PC-3 (cell line): Measurements from ENCODE around the gene SEMA3F.

Experiments used
- CTCF ChIP-seq: fragments of 300-600 bp; sonication (generic); conservative IDR thresholded peaks from 2 replicates; pipeline ENCODE4 v1.5.1; 2017; ENCODE audit warnings: antibody characterized with exemption, low read depth, mild to moderate bottlenecking, low read length
- EZH2 ChIP-seq: fragments of 300-600 bp; sonication (generic); IDR thresholded peaks from one replicate; pipeline ENCODE4 v1.6.1; 2017; ENCODE audit warnings: antibody characterized with exemption, mild to moderate bottlenecking, low read length; ENCODE audit not compliant: unreplicated experiment
- EZH2phosphoT487 ChIP-seq: fragments of 300-600 bp; sonication (generic); IDR thresholded peaks from 2 replicates; pipeline ENCODE4 v1.6.1; 2018; ENCODE audit warnings: mild to moderate bottlenecking, antibody characterized with exemption, low read length, borderline replicate concordance

- TF ChIP-seq CTCF: no peak
- no peak for TF ChIP-seq EZH2
- TF ChIP-seq EZH2phosphoT487: no peak
Measured at GRCh38 chr3:50202353-50203112, 47.4 kb downstream of the SEMA3F start.
